IPS DF 4.7 (cell line): ENCODE measurements around the gene TTC39C.
"Not testable (repeated sequence)": the region's sequence is repeated elsewhere in the genome, so short reads cannot be mapped to it uniquely, and the experiment has no call there.

ENCODE experiments used
- DNase-seq: peaks from one replicate; pipeline ENCODE4 v3.0.0-alpha.2; 2013; ENCODE audit warnings: low spot score; ENCODE audit errors: extremely low read depth

The TTC39C gene

GRCh38 chr18:24053211-24053610 lies 38.7 kb downstream of the TTC39C start:
- no peak for DNase-seq

DNA sequence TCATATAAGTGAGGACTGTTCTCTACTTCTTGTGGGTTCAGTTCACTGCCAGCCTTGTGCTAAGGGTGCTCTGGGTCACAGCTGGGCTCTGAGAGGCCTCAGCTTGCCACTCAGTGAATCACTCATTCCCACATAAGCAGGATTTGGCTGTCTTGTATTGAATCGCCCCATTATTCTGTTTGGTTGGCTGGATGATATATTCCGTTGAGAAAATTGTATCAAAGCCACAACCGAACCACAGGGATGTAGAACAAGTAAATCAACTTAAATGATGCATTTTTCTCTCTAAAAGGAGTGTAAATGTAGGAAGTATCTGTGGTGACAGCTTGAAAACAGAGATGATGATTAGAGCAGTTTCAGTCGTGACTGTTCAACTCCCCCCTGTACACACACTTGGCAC lies 39.6 kb downstream of the TTC39C start:
- no peak for DNase-seq

- DNase-seq, result no peak
Observed at GRCh38 chr18:24055009-24055804, 40.7 kb downstream of the TTC39C start.

DNA sequence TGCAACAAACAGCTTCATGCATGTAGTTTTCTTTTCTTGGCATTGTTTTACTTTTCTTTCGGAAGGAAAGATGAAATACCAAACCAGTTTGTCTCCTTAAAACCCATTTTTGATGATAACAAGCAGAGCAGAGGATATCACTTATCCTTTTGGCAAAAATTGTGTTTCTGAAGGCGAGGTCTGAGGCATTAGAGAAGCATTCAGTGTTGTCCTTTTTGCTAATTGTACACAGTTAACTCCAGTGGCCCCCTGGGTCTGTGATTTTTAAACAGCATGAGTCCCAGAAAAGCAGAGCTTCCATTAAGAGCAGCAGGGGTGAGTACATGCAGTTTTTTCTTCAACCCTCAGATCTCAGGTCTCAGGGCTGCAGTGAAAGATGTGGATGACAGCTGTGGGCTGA lies 41.3 kb downstream of the TTC39C start:
- DNase-seq, result no peak

DNA sequence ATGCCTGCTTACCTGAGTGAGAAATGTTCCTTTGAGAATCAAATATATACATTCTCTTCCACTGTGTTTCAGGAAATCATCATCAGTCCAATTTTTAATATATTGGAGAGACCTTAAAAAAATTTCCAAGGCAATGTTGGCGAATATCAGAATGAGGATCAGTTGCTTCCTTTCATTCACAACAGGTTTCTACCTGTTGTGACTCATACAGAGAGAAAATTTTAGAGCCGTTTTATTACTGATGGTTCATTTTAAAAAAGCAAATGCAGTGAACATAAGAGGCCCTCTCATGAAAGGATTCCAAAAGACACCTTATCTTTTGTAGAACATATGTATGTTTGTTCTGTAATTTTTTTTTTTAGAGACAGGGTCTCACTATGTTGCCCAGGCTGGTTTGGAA lies 42.0 kb downstream of the TTC39C start:
- DNase-seq, result no peak

- no peak for DNase-seq
Observed at GRCh38 chr18:24057804-24058203, 43.2 kb downstream of the TTC39C start.

DNA sequence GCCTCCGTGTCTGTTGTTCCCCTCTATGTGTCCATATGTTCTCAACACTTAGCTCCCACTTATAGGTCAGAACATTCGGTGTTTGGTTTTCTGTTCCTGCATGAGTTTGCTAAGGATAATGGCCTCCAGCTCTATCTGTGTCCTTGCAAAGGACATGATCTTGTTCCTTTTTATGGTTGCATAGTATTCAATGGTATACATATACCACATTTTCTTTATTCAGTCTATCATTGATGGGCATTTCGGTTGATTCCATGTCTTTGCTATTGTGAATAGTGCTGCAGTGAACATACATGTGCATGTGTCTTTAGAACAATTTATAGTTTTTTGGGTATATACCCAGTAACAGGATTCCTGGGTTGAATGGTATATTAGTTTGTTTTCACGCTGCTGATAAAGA lies 44.8 kb downstream of the TTC39C start:
- DNase-seq, result not testable (repeated sequence)

DNA sequence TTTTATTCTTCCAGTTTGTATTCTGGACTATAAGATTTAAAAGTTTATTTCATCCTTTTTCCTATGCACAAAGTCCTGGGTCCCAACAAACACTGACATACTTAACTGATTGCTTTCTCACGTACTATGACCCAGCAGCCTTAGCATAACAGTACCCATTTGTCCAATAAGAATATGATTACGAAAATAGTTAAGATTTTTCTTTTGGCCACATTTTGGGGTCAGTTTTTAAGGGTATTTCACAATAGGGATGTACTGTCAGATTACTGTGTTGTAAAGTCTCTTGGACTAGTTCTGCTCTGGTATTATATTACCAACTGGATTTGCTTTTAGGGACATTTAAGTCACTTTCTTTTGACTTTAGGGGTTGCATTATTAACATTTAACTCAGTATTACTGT lies 46.1 kb downstream of the TTC39C start:
- DNase-seq, result no peak

- no peak for DNase-seq
Observed at GRCh38 chr18:24063121-24063731, 48.7 kb downstream of the TTC39C start.

DNA sequence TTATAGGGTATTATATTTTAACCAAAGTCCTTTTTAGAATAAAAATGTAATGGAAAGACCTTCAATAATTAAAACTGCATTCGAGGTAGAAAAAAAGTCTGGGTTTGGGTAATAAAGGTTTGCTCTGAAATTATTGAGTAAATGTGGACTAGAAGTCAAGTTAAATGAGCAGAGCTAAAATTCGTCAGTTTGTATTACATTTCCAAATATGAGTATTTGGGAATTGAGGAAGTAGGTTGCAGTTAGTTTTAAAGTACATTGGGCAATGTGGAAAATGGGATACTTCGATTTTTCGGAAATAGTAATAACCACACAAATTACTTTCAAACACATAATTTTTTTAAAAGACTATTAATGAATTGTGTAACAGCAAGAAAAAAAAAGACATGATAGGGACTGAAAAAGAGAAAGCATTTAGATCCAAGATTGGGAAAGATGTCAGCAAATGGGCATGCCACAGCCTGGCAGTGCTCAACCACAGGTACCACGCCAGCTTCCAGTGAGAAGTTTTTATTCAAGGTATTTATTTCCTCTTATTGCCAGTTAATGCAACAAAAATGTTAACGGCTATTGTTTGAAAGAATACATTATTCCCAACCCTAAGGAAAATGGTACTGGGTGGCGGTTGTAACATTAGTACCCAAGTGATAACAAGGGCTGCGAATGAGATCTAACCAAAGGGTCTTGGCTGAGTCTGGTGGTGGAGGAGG lies 50.0 kb downstream of the TTC39C start:
- no peak for DNase-seq

- no peak for DNase-seq
Observed at GRCh38 chr18:24065906-24066305, 51.4 kb downstream of the TTC39C start.

DNA sequence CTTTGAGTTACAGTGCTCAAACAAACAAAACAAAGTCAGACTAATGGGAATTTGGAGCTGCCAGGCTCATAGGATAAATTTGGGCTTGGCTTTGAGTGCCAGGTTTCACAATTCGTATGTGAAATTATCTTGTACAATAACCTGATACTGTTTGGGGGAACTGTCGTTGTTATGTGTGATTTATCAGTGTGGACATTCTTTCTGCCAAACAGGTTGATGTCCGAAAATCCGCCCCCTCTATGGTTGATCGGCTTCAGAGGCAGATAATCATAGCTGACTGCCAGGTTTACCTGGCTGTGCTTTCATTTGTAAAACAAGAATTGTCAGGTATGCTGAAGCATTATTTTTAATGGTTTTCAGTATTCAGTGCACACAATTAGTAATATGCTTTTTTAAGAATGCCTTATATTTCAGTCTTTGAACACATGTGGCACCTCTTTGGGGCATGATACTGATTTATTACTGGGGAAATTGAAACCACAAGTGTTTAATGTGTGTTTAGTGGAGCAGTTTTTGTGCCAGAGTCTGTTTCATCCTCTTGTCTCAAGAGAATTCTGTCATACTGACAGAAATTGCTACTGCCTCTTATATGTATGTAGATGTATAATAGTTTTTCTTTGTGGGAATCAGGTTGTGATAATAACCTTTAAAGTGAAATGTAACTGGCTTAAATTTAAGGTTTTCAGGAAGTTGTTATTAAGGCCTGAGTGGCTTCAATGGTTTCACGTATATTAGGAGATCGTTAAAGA lies 54.6 kb downstream of the TTC39C start:
- DNase-seq, result no peak

GRCh38 chr18:24071029-24071428 lies 56.5 kb downstream of the TTC39C start:
- no peak for DNase-seq

GRCh38 chr18:24071779-24072178 lies 57.2 kb downstream of the TTC39C start:
- no peak for DNase-seq

DNA sequence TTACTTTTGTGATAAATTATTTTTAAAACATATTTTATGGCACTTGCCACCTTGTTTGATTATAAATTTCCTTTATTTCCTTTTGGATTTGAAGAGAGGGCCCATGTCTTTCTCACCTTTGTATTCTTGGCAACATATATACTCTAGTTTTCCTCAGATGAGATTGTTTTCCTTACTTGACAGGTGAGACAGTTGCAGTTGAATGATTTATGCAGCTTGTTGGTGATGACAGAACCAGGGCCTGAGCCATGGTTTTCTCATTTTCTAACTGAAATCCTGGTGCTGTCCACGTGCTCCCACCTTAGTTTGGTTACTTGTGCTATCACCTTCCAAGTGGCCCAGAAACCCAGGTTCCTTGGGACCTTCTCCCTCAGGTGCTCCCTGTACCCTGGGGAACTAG lies 58.2 kb downstream of the TTC39C start:
- no peak for DNase-seq

- no peak for DNase-seq
Observed at GRCh38 chr18:24073791-24074190, 59.2 kb downstream of the TTC39C start.

- DNase-seq, result not testable (repeated sequence)
Observed at GRCh38 chr18:24074757-24075156, 60.2 kb downstream of the TTC39C start.

- peak; percentile 22 for DNase-seq
Observed at GRCh38 chr18:24075767-24076597, 61.4 kb downstream of the TTC39C start.

DNA sequence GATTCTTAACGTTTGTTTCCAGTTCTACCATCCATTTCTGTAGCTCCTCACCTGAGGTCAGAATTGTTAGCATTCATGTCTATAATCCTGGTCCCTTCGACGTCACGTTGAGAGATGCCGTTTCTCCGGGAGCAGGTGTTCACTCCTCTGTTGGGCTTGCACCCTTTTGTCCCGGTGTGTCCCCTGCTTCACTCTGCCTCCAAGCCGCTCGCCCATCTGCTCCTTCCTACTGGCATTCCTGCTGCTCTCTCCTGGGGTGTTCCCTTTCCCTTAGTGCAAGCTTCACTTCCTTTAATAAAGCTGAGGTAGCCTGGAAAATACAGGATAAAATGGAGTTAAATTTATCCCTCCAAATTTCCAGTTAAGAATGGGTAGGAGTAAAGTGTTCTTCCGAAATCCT lies 62.4 kb downstream of the TTC39C start:
- no peak for DNase-seq

DNA sequence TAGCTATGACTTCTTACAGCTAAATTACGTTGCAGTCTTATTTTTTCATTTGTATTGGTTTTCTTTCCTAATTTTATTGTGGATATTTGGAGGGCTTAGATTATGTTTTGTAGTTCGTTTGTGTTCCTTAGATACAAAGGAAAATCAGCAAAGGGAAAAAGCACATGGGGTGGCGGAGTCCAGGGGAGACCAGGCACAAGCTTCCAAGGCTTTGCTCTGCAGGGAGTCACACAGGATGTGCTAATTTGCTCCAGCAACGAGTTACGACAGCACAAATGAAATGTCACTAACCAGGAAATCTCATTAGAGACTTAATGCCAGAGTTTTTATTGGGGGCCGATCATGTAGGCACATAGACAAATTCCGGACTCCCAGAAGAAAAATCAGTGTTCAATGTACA lies 63.8 kb downstream of the TTC39C start:
- no peak for DNase-seq

DNA sequence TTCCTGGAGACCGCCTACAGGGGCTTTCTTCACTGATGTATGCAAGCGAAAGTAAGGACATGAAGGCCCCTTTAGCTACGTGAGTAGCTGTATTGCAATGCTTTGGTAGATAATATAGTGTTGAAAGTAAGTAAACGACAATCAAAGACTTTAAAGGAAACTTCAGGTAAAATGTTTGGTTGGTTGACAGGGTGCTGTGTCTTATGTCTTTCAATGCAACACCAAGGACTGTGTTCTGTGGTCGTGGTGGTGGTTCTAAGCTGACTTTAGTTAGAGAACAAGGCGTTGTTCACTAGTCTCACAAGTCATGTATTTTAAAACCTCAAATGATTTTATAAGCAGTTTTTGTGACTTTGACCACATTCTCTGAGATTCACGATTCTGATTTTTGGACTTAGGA lies 66.3 kb downstream of the TTC39C start:
- DNase-seq, result no peak
